GM21737 (cell line): ENCODE measurements around the gene ITPK1.

ENCODE experiments used
- ATAC-seq: cut with Tn5 transposase; IDR thresholded peaks from one replicate; pipeline ENCODE4 v1.9.1; 2021; ENCODE audit warnings: mild to moderate bottlenecking, moderate library complexity; ENCODE audit not compliant: unreplicated experiment

ITPK1 gene

DNA sequence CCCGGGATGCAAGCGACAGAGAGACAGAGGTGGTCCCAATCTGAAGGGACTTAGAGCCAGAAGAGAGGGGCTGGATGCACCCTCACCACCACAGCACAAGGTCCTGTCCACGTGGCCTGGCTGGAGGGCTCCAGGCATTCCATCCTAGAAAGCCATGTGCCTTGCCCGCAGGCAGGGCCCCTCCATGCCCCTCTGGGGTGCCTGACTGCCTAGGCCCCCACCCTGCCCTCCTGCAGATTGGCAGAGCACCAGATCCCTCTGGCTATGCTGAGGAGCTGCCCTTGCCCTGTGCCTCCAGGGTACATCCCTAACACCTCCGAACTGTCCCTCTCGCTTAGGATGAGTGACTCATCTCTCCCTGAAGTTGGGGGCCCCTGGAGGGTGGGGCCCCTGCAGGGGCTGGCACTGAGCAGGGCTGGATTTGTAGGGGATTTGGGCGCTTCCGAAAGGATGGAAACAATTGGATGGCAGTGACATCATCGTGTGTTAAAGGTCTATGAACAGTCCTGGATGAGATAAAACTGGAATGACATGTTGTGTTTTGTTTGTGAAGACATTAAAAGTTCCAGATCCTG, 141.8 kb downstream of the ITPK1 start:
- ATAC-seq: no peak

DNA sequence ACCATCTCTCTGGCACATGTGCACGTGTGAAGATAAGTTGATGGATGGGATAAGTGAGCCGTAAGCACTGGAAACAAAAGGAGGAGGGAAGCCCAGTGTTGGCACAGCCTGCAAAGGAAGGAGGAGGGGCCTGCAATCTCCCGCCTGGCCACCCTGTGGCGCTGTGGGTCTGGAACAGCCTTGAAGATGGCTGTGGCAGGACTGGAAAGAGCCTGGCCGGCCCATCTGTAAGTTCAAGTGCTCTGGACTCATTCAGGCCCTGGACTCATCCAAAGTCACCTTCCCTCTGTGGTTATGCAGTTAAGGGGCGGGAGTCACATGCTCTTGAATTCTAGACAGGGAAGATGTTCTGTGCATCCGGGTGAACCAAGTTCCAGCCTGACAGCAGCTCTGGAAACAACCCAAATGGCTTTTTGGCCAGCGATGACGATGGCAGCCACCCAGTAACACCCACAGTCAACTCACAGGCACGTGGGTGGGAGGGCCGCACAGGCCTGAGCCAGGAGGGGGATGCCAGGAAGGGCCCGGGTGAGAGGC, 142.4 kb downstream of the ITPK1 start:
- no peak for ATAC-seq

DNA sequence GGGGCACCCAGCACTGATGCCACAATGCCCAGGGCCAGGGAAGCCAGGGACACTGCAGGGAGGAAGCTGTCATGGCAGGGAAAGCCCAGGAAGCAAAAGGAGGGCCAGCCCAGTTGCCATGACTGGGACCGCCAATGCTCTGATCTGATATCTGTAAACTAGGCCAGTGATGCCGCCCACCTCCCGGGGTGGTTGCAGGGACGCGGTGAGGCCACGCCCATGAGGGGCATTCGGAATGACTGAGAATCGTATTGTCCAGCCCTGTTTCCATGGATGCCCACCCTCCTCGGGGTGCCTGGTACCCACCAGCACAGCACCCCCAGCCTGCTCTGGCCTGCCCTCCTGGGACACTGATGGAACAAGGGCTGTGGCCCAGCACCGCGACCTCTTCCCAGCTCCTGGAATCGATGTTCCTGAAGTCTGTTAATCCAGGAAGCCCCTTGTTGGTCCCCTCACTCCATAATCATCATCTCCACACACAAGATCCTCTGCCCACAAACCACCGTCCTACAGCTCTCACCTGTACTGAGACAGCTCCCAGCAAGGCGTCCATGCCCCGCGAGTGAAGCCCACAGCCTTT, 144.0 kb downstream of the ITPK1 start:
- ATAC-seq: no peak

DNA sequence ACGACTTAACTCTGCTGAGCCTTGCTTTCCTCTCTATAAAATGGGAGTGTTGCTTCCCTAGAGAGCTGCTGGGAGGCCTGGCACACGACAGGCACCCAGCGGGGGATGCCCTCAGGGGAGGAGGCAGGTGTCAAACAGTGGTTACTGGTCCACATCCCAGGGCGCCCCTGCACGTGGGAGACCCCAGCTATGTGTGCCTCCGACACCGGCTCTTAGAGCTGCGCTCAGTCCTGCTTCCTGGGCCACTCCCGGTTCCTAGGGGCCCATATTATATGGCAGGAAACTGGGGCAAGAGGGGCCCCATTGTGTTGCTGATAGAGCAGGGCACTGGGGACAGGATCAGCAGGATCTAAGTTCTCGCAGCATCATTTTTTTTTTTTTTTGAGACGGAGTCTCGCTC, 145.5 kb downstream of the ITPK1 start:
- ATAC-seq: no peak

DNA sequence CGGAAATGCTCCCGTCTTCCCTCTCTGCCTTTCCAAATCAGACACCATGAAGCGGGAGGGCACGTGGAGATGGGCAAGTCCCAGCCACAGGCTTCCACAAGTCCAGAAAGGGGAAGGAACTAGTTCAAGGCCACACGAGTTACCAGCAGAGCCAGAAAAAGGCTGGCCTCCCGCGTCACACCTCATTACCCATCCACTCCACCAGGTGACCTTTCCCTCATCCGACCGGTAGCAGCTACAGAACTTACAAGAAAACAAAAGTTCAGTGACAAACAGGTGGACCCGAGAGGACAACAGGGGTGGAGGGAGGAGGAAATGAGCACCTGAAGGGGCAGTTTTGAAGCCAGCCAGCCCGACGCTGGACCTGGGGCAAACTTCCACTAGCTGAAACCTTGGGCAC, 145.9 kb downstream of the ITPK1 start:
- ATAC-seq: no peak

DNA sequence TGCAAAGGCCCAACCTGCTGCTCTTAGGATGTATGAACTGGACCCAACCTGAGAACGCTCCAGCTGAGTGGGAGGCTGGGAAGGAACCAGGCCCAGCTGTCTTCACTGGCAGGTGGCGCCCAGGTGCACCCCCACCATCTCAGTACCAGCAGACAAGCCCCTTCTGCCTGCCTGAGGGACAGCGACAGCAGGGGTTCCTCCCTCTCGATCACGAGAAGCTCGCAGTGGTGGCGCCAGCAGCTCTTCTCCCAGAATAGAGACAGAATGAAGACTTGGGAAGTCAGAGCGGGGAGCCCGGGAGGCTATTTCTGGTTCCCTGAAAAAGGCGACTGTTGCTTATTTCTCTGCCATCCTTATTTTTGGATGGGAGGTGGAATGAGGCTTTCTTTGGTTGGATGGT, 146.3 kb downstream of the ITPK1 start:
- ATAC-seq: no peak

DNA sequence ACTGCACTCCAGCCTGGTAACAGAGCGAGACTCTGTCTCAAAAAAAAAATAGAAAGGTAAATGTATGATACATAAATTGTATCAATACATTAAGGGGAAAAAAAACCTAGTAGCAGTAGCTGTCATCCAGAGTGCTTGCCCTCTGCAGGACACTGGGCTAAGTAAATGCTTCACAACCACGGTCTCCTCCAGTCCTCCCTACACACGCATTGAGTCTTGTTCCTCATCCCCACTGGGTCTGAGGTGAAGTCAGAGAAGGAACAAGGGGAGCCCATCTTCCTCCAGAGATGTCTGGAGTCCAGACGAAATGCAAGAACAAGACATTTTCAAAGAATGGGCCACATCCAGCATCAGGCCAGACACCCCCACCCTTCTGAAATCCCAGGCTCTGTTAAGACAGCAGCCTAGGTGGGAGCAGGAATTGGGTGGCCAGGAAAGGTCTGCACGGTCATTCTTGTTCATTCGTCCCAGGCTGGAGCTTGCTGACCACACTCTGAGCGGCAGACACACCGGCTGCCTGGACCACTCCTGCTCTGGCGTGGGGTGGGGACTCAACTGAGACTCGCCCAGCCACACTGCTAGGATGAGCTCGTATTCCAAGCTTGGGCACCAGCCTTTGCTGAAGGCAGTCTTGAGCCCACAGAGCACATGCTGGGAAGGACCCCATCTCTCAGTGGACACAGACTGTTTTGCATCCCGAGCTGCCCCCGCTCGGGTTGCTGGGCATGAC, 147.3 kb downstream of the ITPK1 start:
- no peak for ATAC-seq

DNA sequence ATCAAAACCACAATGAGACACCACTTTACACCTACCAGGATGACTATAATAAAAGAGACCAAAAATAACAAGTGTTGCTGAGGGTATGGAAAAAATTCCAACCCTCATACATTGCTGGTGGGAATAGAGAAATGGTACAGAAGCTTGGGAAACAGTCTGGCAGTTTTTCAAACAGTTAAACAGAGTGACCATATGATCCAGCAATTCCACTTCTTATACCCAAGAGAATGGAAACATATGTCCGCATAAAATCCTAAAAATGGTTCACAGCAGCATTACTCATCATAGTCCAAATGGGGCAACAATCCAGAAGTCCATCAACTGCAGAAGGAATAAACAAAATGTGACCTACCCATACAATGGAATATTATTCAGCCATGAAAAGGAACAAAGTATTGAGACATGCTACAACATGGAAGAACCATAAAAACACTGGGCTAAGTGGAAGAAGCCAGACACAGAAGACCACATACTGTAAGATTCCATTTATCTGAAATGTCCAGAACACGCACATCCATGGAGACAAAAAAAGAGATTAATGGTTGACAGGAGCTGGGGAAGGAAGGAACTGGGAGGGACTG, 148.3 kb downstream of the ITPK1 start:
- no peak for ATAC-seq

DNA sequence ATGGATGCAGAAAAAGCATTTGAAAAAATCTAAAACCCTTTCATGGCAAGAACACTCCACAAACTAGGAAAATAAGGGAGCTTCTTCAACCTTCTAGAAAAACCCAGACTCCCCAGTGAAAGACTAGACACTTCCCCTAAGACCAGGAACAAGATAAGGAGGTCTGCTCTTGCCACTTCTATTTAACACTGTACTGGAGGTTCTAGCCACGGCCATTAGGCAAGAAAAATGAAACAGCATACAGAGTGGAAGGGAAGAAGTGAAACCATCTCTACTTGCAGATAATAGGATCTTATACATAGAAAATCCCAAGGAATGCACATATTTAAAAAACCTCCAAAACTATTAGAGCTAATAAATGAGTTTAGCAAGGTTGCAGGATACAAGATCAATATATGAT, 150.4 kb downstream of the ITPK1 start:
- ATAC-seq: no peak

DNA sequence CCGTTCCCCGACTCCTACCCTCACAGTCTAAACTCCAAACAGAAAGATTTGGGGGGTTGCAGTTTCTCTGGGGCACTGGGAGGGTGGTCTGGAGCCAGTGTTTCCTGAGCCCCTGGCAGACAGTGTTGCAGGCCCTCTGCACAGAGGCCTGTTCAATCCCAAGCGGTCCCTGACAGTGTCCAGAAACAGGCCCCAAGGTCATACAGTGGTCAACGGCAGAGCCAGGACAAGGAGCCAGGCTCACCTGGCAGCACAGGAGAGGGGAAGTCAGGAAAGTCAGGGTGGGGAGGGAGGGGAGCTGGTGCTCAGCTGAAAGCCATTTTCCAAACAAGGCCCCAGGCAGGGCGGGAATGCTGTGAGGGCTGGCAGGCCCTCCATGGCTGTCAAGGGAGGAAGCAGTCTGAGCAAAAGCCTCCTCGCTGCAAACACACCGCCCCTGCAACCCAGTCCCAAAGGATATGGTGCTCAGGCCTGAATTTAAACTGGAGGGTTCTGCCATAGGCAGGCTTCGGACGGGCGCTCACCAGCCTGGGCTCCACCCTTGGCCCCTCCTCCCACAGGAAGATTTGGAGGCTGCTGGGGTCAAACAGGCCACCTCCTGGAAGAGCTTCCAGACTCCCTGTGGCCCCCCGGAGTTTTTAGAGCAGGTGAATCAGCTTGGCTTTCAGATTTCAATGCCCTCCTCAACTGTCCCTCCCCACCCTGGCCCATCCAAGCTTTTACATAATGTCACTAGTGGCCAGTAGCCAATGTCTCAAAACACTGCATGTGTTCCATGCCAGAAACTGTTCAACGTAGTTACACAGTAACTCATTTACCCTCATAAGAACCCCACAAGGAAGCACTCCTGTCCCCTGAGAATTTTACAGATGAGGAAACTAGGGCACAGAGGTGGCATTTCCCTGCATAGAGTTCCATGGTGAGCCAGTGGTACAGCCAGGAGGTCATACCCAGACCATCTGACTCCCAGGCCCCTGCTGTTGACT, 151.3 kb downstream of the ITPK1 start:
- ATAC-seq: no peak

DNA sequence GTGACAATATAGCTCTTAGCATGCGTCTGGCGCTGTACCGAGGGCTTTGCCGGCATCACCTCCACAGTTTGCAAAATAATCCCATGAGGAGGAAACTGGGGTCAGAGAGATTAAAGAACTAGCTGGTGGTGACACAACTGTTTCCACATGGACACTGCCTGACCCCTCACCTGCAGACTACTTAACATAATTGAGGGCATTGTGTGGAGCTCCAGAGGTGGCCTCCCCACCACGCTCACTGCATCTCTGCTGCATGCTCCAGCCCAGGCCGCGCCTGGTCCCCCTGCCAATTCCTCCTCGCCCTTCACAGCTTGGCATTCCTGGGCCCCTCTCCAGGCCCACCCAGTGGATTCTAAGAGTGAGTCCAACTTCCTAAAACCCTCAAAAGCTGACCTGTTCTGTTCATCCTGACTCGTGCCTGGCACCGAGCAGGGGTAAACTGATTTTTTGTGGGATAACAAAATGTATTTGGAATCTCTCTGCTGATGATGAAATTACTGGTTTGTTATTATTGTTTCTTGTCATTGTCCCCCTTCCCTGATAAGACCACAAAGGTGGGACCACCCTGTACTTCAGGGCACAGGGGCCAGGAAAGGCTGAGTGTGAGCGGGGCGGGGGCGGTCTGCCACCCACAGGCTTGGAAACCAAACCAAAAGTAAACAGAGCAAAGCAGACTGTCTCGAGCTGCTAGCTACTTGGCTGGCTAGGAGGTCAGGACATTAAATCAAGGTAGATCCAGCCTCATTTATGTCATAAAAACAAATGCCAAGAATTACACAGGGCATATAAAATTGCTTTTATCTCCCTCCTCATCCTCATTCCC, 152.2 kb downstream of the ITPK1 start:
- ATAC-seq: no peak

DNA sequence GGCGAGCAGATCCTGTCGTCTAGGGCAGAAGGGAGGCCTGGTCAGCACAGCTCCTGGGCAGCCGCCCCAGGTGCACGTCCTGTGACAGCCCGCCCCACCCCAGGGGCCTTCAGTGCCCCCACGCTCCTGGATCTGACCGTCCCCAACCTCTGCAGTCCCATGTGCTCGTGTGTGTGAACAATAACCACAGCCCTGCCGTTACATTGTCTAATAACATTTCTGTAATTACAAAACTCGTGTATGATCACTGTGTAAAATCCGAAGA, 153.0 kb downstream of the ITPK1 start:
- no peak for ATAC-seq

DNA sequence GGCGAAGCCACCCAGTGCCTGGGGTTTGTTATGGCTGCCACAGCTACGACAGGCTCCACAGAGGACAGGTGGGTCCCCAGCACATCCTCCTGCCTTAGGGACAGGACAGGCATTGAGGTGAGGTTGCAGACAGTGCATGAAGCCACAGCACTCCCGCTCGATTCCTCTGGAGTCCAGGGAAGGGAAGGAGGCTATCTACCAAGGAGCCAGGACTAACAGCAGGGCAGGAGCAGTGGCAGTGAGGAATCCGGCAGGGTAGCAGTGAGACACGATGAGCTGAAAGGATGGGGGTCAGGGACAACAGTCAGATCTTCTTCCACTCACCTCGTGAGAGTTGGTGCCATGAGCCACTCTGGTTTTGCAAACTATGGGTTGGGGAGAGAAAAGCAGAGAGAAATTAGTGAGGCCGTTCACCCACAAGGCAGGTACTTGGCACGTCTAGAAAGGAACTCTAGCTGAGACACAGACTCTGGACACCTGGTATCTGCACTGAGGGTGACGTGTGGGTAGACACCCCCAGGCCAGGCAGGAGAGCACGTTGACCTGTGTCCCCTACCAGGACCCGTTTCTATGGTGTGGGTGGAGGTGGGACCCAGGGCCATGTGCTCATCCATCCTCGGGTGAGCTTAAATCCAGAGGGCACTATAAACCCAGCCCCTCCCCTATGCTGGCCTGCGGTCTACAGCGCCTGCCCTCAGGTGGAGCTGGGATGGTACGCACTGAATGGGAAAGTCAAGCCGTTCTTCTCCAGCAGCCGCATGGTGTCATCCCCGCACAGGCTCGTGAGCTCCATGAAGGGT, 153.5 kb downstream of the ITPK1 start:
- ATAC-seq: no peak

DNA sequence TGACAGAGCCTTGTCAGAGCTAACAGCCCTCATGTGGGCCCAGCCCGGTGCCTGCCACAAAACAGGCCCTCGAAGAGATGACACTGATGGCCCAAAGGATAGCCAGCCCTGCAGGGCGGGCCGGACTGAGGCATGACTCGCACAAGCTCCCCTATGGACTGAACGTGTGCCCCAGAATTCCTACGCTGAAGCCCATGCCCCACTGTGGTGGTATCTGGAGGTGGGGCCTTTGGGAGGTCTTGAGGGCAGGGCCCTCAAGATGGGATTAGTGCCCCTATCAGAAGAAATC, 154.2 kb downstream of the ITPK1 start:
- no peak for ATAC-seq

DNA sequence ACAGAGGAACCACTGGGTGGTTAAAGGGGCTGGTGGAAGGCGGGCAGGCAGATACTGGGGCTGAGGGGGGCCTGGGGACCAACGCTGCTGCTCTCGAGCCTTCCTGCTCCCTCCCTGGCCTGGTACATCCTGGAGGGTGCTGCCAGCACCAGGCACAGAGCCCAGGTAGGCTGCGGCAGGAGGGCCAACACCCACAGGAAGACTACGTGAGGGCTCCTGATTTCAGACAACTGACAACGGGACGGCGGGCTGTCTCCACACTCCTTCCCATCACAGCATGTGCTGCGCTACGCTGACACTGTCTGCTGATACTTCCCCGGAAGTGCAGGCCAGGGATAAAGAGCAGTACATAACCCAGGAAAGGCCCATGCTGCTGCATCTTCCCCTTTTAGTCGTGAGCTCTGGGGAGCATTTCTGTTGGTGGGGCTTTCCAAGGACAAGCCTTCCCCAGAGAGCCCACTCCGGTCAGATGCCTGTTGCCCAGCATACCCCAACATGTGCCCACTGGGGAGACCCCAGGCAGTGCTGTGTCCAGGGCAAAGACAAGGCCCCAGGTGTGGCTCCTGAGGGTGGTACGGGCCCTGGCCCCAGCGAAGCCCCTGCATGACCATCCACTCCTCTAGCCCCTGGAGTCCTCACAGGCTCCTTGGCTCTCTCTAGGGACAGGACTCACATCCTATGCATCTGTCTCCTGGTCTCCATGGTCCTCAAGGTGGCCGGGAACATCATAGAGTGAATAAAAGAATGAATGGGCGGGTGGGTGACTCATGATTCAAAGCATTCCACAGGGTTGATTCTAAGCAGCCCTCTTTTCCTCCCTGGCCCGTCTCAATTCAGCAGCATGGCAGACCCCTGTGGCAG, 154.8 kb downstream of the ITPK1 start:
- ATAC-seq: no peak

DNA sequence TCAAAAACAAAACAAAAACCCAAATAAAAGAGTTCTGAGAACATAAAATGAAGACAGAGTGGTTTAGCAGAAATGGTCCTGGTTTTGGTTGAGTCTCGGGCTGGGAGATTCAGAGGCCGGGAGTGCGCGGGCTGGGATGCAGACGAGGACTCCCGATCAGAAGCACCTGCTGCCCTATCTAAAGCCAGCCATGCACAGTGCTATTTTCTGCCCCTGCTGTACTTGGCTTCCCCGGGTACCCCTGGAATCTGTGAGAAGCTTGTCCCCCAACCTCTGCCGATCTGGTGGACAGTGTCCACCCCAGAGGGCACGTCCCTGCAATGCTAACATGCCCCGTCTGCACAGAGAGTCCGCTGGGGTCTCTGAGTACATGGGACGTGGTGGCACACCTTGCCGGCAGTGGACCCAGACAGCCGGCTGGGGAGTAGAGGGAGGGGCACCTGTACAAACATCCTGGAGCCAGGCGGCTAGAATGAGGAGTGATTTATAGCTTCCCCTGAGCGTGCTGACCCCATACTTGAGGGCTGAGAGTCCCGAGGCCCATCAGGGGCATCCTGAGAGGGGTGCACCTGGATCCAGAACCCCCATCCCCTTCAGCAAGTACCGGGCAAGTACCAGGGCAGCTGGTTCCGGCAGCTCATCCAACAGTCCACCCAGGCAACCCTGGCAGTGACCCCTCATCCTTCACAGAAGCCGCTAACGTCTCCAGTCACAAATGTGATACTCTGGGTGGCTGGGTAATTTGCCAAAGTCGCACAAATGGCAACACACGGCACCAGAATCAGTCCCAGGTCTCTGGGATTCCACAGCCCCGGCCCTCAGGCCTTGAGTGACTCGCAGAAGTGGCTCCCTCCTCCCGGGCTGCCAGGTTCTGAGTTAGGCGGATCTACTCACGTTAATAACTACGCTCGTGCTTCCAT, 155.7 kb downstream of the ITPK1 start:
- ATAC-seq: no peak

DNA sequence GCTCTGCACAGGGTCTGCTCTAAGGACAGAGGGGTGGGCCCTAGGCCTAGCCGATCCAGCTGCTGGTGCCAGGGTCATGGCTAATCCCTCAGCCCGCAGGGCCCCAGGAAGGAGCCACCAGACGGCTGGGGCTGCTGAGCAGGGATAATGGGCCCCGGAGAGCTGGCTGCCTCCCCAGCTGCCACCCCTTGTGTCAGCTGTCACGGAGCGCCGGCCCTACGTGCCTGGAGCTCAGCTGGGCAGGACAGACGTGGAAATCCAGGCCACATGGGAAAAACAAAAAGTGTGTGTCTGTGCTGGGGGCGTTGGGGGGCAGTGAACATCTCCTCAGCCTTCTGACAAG, 156.6 kb downstream of the ITPK1 start:
- no peak for ATAC-seq
